ENCODE measurements around the gene LGALS1. TPM values are rescaled to one million over a fixed set of nuclear protein-coding genes. Genes with fewer than 3 reads are reported as not detected.

LGALS1 gene
- polyA plus RNA-seq, 1 donor (not counting 4 experiments of a cell fraction or from before 2014, with no cell fraction given) = 2,086 TPM

- DNase-seq (ENCODE audit: low read depth, low spot score) = no peak
- dilution Hi-C loops (cut with MboI; ENCODE audit: extremely low pct_ligation_motif_present, low sequenced_read_pairs) = no loop called here
- H3K4me1 ChIP-seq (ENCODE audit: control insufficient read depth, extremely low read depth, insufficient read depth, low read length) = peaks cover 31% of the 10 kb centered on the region
- TF ChIP-seq EZH2 (IDR thresholded peaks at IDR 0.05; ENCODE audit: low read length) (no peak), CTCF (optimal IDR thresholded peaks at IDR 0.05 in 1 of 3, IDR thresholded peaks at IDR 0.05 in 1 of 3, conservative IDR thresholded peaks at IDR 0.05 in 1 of 3; ENCODE audit: extremely low read depth in 1 of 3, insufficient read depth in 2 of 3, low read length in 3 of 3) (peak in 1 of 3 experiments; percentile 71)
- peak overlapping the region; percentile 82 to 87 (median 84) for H3K4me3 ChIP-seq (ENCODE audit: control insufficient read depth in 2 of 3, extremely low read depth in 1 of 3, insufficient read depth in 2 of 3, low read depth in 1 of 3, low read length in 3 of 3)
- H2AFZ ChIP-seq (ENCODE audit: control insufficient read depth, low read length) = no peak overlapping the region
- H3K27me3 ChIP-seq (ENCODE audit: control insufficient read depth, extremely low read depth, insufficient read depth, low read length) = no peaks in the 10 kb centered on the region
- H3K27ac ChIP-seq (ENCODE audit: control insufficient read depth, insufficient read depth, low read length) = peak overlapping the region; percentile 67
- peaks cover 33 to 42% of the 10 kb centered on the region in 2 experiments for H3K36me3 ChIP-seq (ENCODE audit: control insufficient read depth in 2 of 2, extremely low read depth in 1 of 2, insufficient read depth in 2 of 2, low read length in 2 of 2)
- peaks cover 27% of the 10 kb centered on the region for H3K79me2 ChIP-seq (ENCODE audit: control insufficient read depth, insufficient read depth, low read length)
- H3K9me3 ChIP-seq (ENCODE audit: control insufficient read depth, low read depth, low read length) = no peaks in the 10 kb centered on the region
- H3K9me1 ChIP-seq (ENCODE audit: control insufficient read depth, extremely low read depth, insufficient read depth, low read length) = no peaks in the 10 kb centered on the region
- H3K9ac ChIP-seq (ENCODE audit: control insufficient read depth, extremely low read depth, insufficient read depth, low read length) = peak overlapping the region; percentile 63
- peaks cover 4% of the 10 kb centered on the region for H4K20me1 ChIP-seq (ENCODE audit: control insufficient read depth, extremely low read depth, insufficient read depth, low read length)
- peak overlapping the region; percentile 90 for H3K4me2 ChIP-seq (ENCODE audit: control insufficient read depth, extremely low read depth, insufficient read depth, low read depth, low read length)
- peak; percentile 36 for FAIRE-seq
Observed at GRCh38 chr22:37640591-37641560, 34.6 kb upstream of the LGALS1 start.

- no peak overlapping the region for H2AFZ ChIP-seq (ENCODE audit: control insufficient read depth, low read length)
- H3K9ac ChIP-seq (ENCODE audit: control insufficient read depth, extremely low read depth, insufficient read depth, low read length) = peak overlapping the region; percentile 63
- no peaks in the 10 kb centered on the region for H3K9me3 ChIP-seq (ENCODE audit: control insufficient read depth, low read depth, low read length)
- H3K4me2 ChIP-seq (ENCODE audit: control insufficient read depth, extremely low read depth, insufficient read depth, low read depth, low read length) = peak overlapping the region; percentile 90
- dilution Hi-C loops (cut with MboI; ENCODE audit: extremely low pct_ligation_motif_present, low sequenced_read_pairs) = no loop called here
- H3K79me2 ChIP-seq (ENCODE audit: control insufficient read depth, insufficient read depth, low read length) = peaks cover 27% of the 10 kb centered on the region
- TF ChIP-seq EZH2 (IDR thresholded peaks at IDR 0.05; ENCODE audit: low read length) (no peak), CTCF (optimal IDR thresholded peaks at IDR 0.05 in 1 of 3, IDR thresholded peaks at IDR 0.05 in 1 of 3, conservative IDR thresholded peaks at IDR 0.05 in 1 of 3; ENCODE audit: extremely low read depth in 1 of 3, insufficient read depth in 2 of 3, low read length in 3 of 3) (no peak)
- H3K4me1 ChIP-seq (ENCODE audit: control insufficient read depth, extremely low read depth, insufficient read depth, low read length) = peaks cover 31% of the 10 kb centered on the region
- H3K4me3 ChIP-seq (ENCODE audit: control insufficient read depth in 2 of 3, extremely low read depth in 1 of 3, insufficient read depth in 2 of 3, low read depth in 1 of 3, low read length in 3 of 3) = peak overlapping the region; percentile 82 to 87 (median 84)
- peaks cover 4% of the 10 kb centered on the region for H4K20me1 ChIP-seq (ENCODE audit: control insufficient read depth, extremely low read depth, insufficient read depth, low read length)
- no peaks in the 10 kb centered on the region for H3K9me1 ChIP-seq (ENCODE audit: control insufficient read depth, extremely low read depth, insufficient read depth, low read length)
- H3K27me3 ChIP-seq (ENCODE audit: control insufficient read depth, extremely low read depth, insufficient read depth, low read length) = no peaks in the 10 kb centered on the region
- no peak overlapping the region for H3K27ac ChIP-seq (ENCODE audit: control insufficient read depth, insufficient read depth, low read length)
- H3K36me3 ChIP-seq (ENCODE audit: control insufficient read depth in 2 of 2, extremely low read depth in 1 of 2, insufficient read depth in 2 of 2, low read length in 2 of 2) = peaks cover 36 to 42% of the 10 kb centered on the region in 2 experiments
- FAIRE-seq = peak; percentile 49
- DNase-seq (ENCODE audit: low read depth, low spot score) = no peak
Observed at GRCh38 chr22:37641561-37641949, 33.9 kb upstream of the LGALS1 start.

Measured in keratinocyte (primary cell).